Stomach smooth muscle (tissue), 2 donors: ENCODE results near the gene TMEM132C.

Source experiments
- H3K27ac ChIP-seq: one replicate; pipeline ENCODE4 v1.7.0; 2013; ENCODE audit warnings: mild to moderate bottlenecking, low read length, inconsistent platforms
- H3K27me3 ChIP-seq, 2 donors: one replicate each; pipeline ENCODE4 v1.7.0; 2013; ENCODE audit warnings: low read length in 2 of 2; ENCODE audit not compliant: insufficient read depth in 2 of 2, control insufficient read depth in 1 of 2
- H3K36me3 ChIP-seq, 2 donors: one replicate each; pipeline ENCODE4 v1.7.0; 2013; ENCODE audit warnings: low read length in 2 of 2; ENCODE audit not compliant: control insufficient read depth in 2 of 2, insufficient read depth in 2 of 2
- H3K4me1 ChIP-seq: one replicate; pipeline ENCODE4 v1.7.0; 2013; ENCODE audit warnings: low read length; ENCODE audit not compliant: control insufficient read depth, insufficient read depth
- H3K4me3 ChIP-seq, 2 donors: one replicate each; pipeline ENCODE4 v1.7.0; 2013; ENCODE audit warnings: low read length in 2 of 2
- H3K9ac ChIP-seq, 2 donors: one replicate each; pipeline ENCODE4 v1.7.0; 2013; ENCODE audit warnings: low read length in 2 of 2, mild to moderate bottlenecking in 1 of 2
- H3K9me3 ChIP-seq, 2 donors: one replicate each; pipeline ENCODE4 v1.7.0; 2013; ENCODE audit warnings: low read length in 2 of 2; ENCODE audit not compliant: control insufficient read depth in 2 of 2
- donor health status: healthy.
- donor health status: Pancreatic carcinoma.

The TMEM132C gene

GRCh38 chr12:128699106-128699505, 432.1 kb downstream of the TMEM132C start:
- Histone ChIP-seq H3K27ac (no peak overlapping the region), H3K4me1 (no peaks in the 10 kb centered on the region), H3K4me3 (no peak overlapping the region), H3K27me3 (peaks cover 0 to 2% of the 10 kb centered on the region in 2 donors), H3K9me3 (peaks cover 0 to 18% of the 10 kb centered on the region in 2 donors), H3K36me3 (no peaks in the 10 kb centered on the region), H3K9ac (no peak overlapping the region)

GRCh38 chr12:128702371-128702770, 435.4 kb downstream of the TMEM132C start:
- no peaks in the 10 kb centered on the region for H3K36me3 ChIP-seq
- H3K4me1 ChIP-seq: no peaks in the 10 kb centered on the region
- H3K9ac ChIP-seq: no peak overlapping the region
- peaks cover 0 to 17% of the 10 kb centered on the region in 2 donors for H3K9me3 ChIP-seq
- peaks cover 0 to 2% of the 10 kb centered on the region in 2 donors for H3K27me3 ChIP-seq
- no peak overlapping the region for H3K27ac ChIP-seq
- no peak overlapping the region for H3K4me3 ChIP-seq

GRCh38 chr12:128705140-128705539, 438.2 kb downstream of the TMEM132C start:
- Histone ChIP-seq H3K36me3 (no peaks in the 10 kb centered on the region), H3K9ac (no peak overlapping the region), H3K4me1 (no peaks in the 10 kb centered on the region), H3K9me3 (peaks cover 0 to 9% of the 10 kb centered on the region in 2 donors), H3K27ac (no peak overlapping the region), H3K27me3 (peaks cover 0 to 2% of the 10 kb centered on the region in 2 donors), H3K4me3 (no peak overlapping the region)

- Histone ChIP-seq H3K9ac (no peak overlapping the region), H3K4me1 (no peaks in the 10 kb centered on the region), H3K36me3 (no peaks in the 10 kb centered on the region), H3K27me3 (peaks cover 0 to 2% of the 10 kb centered on the region in 2 donors), H3K4me3 (no peak overlapping the region), H3K9me3 (peaks cover 0 to 6% of the 10 kb centered on the region in 2 donors), H3K27ac (no peak overlapping the region)
Measured at GRCh38 chr12:128707488-128707887, 440.5 kb downstream of the TMEM132C start.

GRCh38 chr12:128708789-128709188, 441.8 kb downstream of the TMEM132C start:
- H3K27ac ChIP-seq: no peak overlapping the region
- H3K27me3 ChIP-seq: no peaks in the 10 kb centered on the region
- H3K36me3 ChIP-seq: no peaks in the 10 kb centered on the region
- H3K4me3 ChIP-seq: no peak overlapping the region
- H3K9ac ChIP-seq: no peak overlapping the region
- peaks cover 0 to 3% of the 10 kb centered on the region in 2 donors for H3K9me3 ChIP-seq
- H3K4me1 ChIP-seq: no peaks in the 10 kb centered on the region

- no peaks in the 10 kb centered on the region for H3K4me1 ChIP-seq
- no peak overlapping the region for H3K9ac ChIP-seq
- no peak overlapping the region for H3K4me3 ChIP-seq
- H3K36me3 ChIP-seq: no peaks in the 10 kb centered on the region
- H3K9me3 ChIP-seq: peaks cover 0 to 4% of the 10 kb centered on the region in 2 donors
- H3K27ac ChIP-seq: no peak overlapping the region
- H3K27me3 ChIP-seq: no peaks in the 10 kb centered on the region
Measured at GRCh38 chr12:128709660-128710059, 442.7 kb downstream of the TMEM132C start.

- Histone ChIP-seq H3K27ac (no peak overlapping the region), H3K9me3 (peaks cover 0 to 4% of the 10 kb centered on the region in 2 donors), H3K9ac (no peak overlapping the region), H3K36me3 (no peaks in the 10 kb centered on the region), H3K4me1 (no peaks in the 10 kb centered on the region), H3K27me3 (no peaks in the 10 kb centered on the region), H3K4me3 (no peak overlapping the region)
Measured at GRCh38 chr12:128711486-128711885, 444.5 kb downstream of the TMEM132C start.

GRCh38 chr12:128712622-128713021, 445.7 kb downstream of the TMEM132C start:
- H3K27me3 ChIP-seq: no peaks in the 10 kb centered on the region
- H3K9me3 ChIP-seq: peaks cover 3 to 6% of the 10 kb centered on the region in 2 donors
- H3K9ac ChIP-seq: no peak overlapping the region
- no peaks in the 10 kb centered on the region for H3K36me3 ChIP-seq
- H3K27ac ChIP-seq: no peak overlapping the region
- H3K4me1 ChIP-seq: no peaks in the 10 kb centered on the region
- no peak overlapping the region for H3K4me3 ChIP-seq

- H3K9ac ChIP-seq: no peak overlapping the region
- H3K27ac ChIP-seq: no peak overlapping the region
- H3K4me1 ChIP-seq: no peaks in the 10 kb centered on the region
- no peak overlapping the region for H3K4me3 ChIP-seq
- H3K36me3 ChIP-seq: no peaks in the 10 kb centered on the region
- H3K27me3 ChIP-seq: no peaks in the 10 kb centered on the region
- H3K9me3 ChIP-seq: peaks cover 6 to 17% of the 10 kb centered on the region in 2 donors
Measured at GRCh38 chr12:128715485-128715884, 448.5 kb downstream of the TMEM132C start.

GRCh38 chr12:128724468-128725046, 457.6 kb downstream of the TMEM132C start:
- no peaks in the 10 kb centered on the region for H3K4me1 ChIP-seq

GRCh38 chr12:128726886-128727285, 459.9 kb downstream of the TMEM132C start:
- Histone ChIP-seq H3K4me3 (no peak overlapping the region), H3K4me1 (no peaks in the 10 kb centered on the region), H3K9me3 (no peaks in the 10 kb centered on the region), H3K36me3 (no peaks in the 10 kb centered on the region), H3K27me3 (peaks cover 0 to 2% of the 10 kb centered on the region in 2 donors), H3K27ac (no peak overlapping the region), H3K9ac (no peak overlapping the region)

More at GRCh38 chr12:128724468-128725046, 457.6 kb downstream of the TMEM132C start:
- no peak overlapping the region for H3K4me3 ChIP-seq
- H3K27ac ChIP-seq: no peak overlapping the region
- H3K9me3 ChIP-seq: peaks cover 0 to 3% of the 10 kb centered on the region in 2 donors
- H3K36me3 ChIP-seq: no peaks in the 10 kb centered on the region
- H3K9ac ChIP-seq: no peak overlapping the region
- no peaks in the 10 kb centered on the region for H3K27me3 ChIP-seq
